ENCODE data around the gene ZNF580.

DNA sequence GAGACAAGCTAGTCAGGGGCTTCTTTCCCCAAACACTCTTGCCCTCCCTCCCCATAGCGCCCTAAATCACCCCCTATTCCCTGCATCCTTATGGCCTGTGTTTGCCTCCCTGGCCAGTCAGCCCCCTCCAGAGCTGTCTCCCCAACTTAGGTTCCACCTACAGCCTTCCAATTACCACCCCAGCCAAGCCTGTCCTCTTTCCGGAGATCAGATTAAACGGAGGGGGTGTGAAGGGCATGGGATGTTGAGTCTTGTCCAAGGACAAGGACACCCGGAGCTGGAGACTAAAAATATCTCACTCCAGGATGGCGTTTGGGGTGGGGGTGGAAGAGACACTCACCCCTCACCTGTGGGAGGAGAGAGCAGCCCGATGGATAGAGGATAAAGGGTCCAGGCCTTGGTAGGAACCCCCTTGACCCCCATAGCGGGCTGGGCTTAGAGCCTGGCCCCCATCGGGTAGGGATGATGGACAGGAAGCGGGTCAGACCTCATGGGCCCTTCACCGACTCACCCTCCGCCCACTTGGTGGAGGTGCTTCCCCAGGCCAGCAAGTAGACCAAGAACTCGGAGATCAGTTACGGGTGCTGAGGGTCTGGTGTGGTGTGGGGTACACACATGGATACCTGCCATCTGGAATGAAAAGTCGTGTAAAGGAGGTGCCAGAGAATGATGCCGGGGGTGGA lies 29.4 kb upstream of the ZNF580 start:
- TF ChIP-seq CTCF (IDR thresholded peaks at IDR 0.05): no peak
- no peak for TF ChIP-seq EP300 (IDR thresholded peaks at IDR 0.05)
- TF ChIP-seq POLR2A (IDR thresholded peaks at IDR 0.05): no peak
- no peak for TF ChIP-seq POLR2AphosphoS5 (IDR thresholded peaks at IDR 0.05)

Measured in sigmoid colon (tissue), 4 donors.